Gastrocnemius medialis (tissue), 4 donors: Measurements from ENCODE around the gene ZNF205.

ENCODE experiments used
- POLR2A ChIP-seq, 2 donors: fragments of 450-650 bp; IDR thresholded peaks; one replicate each; pipeline ENCODE4 v1.6.1; 2017; ENCODE audit warnings: antibody characterized with exemption in 2 of 2, mild to moderate bottlenecking in 2 of 2, moderate library complexity in 2 of 2
- TF ChIP-seq, protein P1 (sequence below), 5 experiments: fragments of 450-650 bp in 3 of 5; fragments of 200-600 bp in 2 of 5; sonication (generic) in 2 of 5; IDR thresholded peaks in 4 of 5; conservative IDR thresholded peaks in 1 of 5; 1 replicate in 4 of 5; 2 replicates in 1 of 5; pipeline ENCODE4 v1.5.1; 2016 to 2019; ENCODE audit warnings: antibody characterized with exemption in 5 of 5, mild to moderate bottlenecking in 3 of 5, moderate library complexity in 3 of 5

DNA sequence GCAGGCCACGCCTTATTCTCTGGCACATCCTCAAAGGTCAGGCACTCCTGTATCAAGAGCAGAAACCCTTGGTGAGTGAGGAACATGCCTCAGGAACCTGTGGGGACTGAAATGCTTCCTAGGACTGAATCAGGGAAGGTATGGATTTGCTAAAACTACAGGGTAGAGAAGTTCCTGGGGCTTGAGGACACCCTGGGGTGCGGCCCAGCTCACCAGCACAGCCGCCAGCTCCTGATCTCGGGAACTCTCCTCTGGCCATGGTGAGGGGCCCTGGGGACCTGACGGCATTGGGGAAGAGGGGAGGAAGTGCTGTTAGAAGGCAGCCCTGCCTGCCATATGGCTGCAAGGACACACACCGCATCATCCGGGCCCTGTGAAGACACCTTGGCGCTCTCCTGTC lies 20.8 kb upstream of the ZNF205 start:
- TF ChIP-seq, protein P1, sequence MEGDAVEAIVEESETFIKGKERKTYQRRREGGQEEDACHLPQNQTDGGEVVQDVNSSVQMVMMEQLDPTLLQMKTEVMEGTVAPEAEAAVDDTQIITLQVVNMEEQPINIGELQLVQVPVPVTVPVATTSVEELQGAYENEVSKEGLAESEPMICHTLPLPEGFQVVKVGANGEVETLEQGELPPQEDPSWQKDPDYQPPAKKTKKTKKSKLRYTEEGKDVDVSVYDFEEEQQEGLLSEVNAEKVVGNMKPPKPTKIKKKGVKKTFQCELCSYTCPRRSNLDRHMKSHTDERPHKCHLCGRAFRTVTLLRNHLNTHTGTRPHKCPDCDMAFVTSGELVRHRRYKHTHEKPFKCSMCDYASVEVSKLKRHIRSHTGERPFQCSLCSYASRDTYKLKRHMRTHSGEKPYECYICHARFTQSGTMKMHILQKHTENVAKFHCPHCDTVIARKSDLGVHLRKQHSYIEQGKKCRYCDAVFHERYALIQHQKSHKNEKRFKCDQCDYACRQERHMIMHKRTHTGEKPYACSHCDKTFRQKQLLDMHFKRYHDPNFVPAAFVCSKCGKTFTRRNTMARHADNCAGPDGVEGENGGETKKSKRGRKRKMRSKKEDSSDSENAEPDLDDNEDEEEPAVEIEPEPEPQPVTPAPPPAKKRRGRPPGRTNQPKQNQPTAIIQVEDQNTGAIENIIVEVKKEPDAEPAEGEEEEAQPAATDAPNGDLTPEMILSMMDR (IDR thresholded peaks at IDR 0.05 in 4 of 5, conservative IDR thresholded peaks at IDR 0.05 in 1 of 5): no peak
- TF ChIP-seq POLR2A (IDR thresholded peaks at IDR 0.05): no peak
